ENCODE results near the gene HHLA2. TPM values are rescaled to one million over a fixed set of nuclear protein-coding genes. Genes with fewer than 3 reads are reported as not detected.

The HHLA2 gene
- total RNA-seq, 2 experiments from 2014 or later: 0.36 TPM

DNA sequence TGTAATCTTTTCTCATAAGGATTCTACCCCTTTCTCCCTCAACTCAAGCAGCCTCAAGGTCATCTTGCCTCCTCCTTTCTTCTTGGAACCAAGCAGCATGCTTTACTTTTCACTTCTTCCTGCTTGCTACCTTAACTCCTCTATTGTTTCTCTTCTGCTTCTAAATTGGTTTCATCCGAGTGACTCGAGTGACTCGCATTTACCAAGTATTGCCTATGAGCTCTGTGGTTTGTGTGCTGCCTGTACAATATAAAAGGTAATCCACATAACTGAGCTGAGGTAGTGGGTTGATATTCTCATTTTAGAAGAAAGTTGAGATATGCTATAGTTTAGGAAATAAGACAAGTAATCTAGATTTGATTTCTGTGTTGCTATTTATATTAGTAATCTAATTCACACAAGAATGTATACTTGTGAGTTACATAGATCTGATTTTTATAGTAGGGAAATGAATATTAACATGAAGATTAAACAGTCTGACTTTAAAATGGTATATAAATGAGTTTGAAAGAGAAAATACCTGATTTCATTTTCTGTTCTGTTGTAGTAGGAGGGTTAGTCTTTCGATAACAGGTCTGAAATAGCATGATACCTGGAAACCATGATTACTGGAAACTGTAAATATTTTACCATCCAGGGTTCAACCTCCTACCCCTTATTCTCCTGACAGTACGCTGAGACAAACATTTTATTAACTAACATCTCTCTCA lies 5.5 kb downstream of the HHLA2 start:
- Mint-ChIP-seq H3K36me3 (ENCODE audit: low read depth) (no peaks in the 10 kb centered on the region), H3K9me3 (no peaks in the 10 kb centered on the region), H3K4me3 (peak overlapping the region; percentile 5), H3K4me1 (ENCODE audit: low read depth) (peaks cover 27% of the 10 kb centered on the region), H3K27ac (no peak overlapping the region), H3K27me3 (no peaks in the 10 kb centered on the region)
- no peaks in the 10 kb centered on the region for H3K27me3 ChIP-seq (ENCODE audit: control insufficient read depth in 1 of 2, insufficient read depth in 2 of 2, low read length in 2 of 2)
- H3K9me3 ChIP-seq (ENCODE audit: control insufficient read depth in 1 of 2, insufficient read depth in 1 of 2, low read length in 2 of 2): no peaks in the 10 kb centered on the region
- H3K4me1 ChIP-seq (ENCODE audit: insufficient read depth, low read length): peaks cover 6% of the 10 kb centered on the region
- DNase-seq (peak in 1 of 14 experiments; percentile 26), ATAC-seq (ENCODE audit: poor library complexity) (no peak)
- intact Hi-C loops (cut with DNase I, micrococcal nuclease): no loop called here
- no peaks in the 10 kb centered on the region for H3K36me3 ChIP-seq (ENCODE audit: insufficient read depth, low read length)
- ChIA-PET POLR2A (no interaction called here), CTCF (no interaction called here)
- H3K27ac ChIP-seq (ENCODE audit: low read depth in 1 of 2, low read length in 2 of 2): no peak overlapping the region
- H3K4me3 ChIP-seq (ENCODE audit: low read length): peak overlapping the region; percentile 4
- TF ChIP-seq, protein P1, sequence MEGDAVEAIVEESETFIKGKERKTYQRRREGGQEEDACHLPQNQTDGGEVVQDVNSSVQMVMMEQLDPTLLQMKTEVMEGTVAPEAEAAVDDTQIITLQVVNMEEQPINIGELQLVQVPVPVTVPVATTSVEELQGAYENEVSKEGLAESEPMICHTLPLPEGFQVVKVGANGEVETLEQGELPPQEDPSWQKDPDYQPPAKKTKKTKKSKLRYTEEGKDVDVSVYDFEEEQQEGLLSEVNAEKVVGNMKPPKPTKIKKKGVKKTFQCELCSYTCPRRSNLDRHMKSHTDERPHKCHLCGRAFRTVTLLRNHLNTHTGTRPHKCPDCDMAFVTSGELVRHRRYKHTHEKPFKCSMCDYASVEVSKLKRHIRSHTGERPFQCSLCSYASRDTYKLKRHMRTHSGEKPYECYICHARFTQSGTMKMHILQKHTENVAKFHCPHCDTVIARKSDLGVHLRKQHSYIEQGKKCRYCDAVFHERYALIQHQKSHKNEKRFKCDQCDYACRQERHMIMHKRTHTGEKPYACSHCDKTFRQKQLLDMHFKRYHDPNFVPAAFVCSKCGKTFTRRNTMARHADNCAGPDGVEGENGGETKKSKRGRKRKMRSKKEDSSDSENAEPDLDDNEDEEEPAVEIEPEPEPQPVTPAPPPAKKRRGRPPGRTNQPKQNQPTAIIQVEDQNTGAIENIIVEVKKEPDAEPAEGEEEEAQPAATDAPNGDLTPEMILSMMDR (IDR thresholded peaks at IDR 0.05): no peak

GRCh38 chr3:108302570-108302969 lies 6.2 kb downstream of the HHLA2 start:
- no peaks in the 10 kb centered on the region for H3K36me3 Mint-ChIP-seq (ENCODE audit: low read depth)
- H3K27me3 Mint-ChIP-seq: no peaks in the 10 kb centered on the region
- Histone ChIP-seq H3K4me3 (ENCODE audit: low read length) (no peak overlapping the region), H3K36me3 (ENCODE audit: insufficient read depth, low read length) (no peaks in the 10 kb centered on the region), H3K27me3 (ENCODE audit: control insufficient read depth in 1 of 2, insufficient read depth in 2 of 2, low read length in 2 of 2) (no peaks in the 10 kb centered on the region), H3K4me1 (ENCODE audit: insufficient read depth, low read length) (peaks cover 6% of the 10 kb centered on the region), H3K9me3 (ENCODE audit: control insufficient read depth in 1 of 2, insufficient read depth in 1 of 2, low read length in 2 of 2) (no peaks in the 10 kb centered on the region), H3K27ac (ENCODE audit: low read depth in 1 of 2, low read length in 2 of 2) (no peak overlapping the region)
- H3K4me3 Mint-ChIP-seq: peak overlapping the region; percentile 5
- ChIA-PET CTCF (no interaction called here), POLR2A (no interaction called here)
- DNase-seq (no peak), ATAC-seq (ENCODE audit: poor library complexity) (no peak)
- TF ChIP-seq, protein P1 (IDR thresholded peaks at IDR 0.05): no peak
- H3K27ac Mint-ChIP-seq: no peak overlapping the region
- no peaks in the 10 kb centered on the region for H3K9me3 Mint-ChIP-seq
- intact Hi-C loops (cut with DNase I, micrococcal nuclease): no loop called here
- peaks cover 27% of the 10 kb centered on the region for H3K4me1 Mint-ChIP-seq (ENCODE audit: low read depth)

DNA sequence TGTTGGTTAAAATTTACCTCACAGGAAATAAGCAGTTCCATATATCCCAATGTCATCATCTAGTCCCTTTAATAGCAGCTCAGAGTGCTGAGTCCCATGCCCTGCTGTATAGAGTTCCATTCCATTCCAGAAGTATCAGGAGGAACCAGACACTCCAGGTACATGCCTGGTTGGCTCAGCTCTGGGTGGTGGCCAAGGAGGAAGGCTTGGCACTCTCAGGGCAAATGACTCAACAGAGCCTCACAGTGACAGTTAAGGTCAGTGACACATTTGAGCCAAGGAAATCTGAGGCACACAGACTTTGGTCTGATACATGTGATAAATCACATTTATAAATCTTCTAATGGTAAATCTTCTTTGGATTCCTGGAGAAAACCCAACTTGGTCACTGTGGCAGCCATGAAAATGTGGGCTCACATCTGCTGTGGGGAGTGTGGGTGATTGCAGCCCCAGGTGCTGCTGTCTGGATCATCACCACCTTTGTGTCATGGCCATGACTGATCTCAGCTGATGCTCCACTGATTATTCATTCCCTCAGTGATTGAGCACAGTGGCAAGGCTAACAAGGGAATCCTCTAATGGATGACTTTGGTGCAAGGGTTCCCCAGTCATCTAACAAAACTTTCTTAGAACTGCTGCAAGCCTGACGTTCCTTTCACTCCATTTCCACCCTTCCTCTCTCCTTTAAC lies 9.3 kb downstream of the HHLA2 start:
- Mint-ChIP-seq H3K9me3 (peaks cover 6% of the 10 kb centered on the region), H3K27me3 (no peaks in the 10 kb centered on the region), H3K36me3 (ENCODE audit: low read depth) (no peaks in the 10 kb centered on the region), H3K27ac (no peak overlapping the region), H3K4me3 (no peak overlapping the region), H3K4me1 (ENCODE audit: low read depth) (peaks cover 22% of the 10 kb centered on the region)
- DNase-seq (no peak), ATAC-seq (ENCODE audit: poor library complexity) (no peak)
- Histone ChIP-seq H3K4me3 (ENCODE audit: low read length) (no peak overlapping the region), H3K4me1 (ENCODE audit: insufficient read depth, low read length) (peaks cover 6% of the 10 kb centered on the region), H3K9me3 (ENCODE audit: control insufficient read depth in 1 of 2, insufficient read depth in 1 of 2, low read length in 2 of 2) (no peaks in the 10 kb centered on the region), H3K27me3 (ENCODE audit: control insufficient read depth in 1 of 2, insufficient read depth in 2 of 2, low read length in 2 of 2) (no peaks in the 10 kb centered on the region), H3K36me3 (ENCODE audit: insufficient read depth, low read length) (no peaks in the 10 kb centered on the region), H3K27ac (ENCODE audit: low read depth in 1 of 2, low read length in 2 of 2) (no peak overlapping the region)
- ChIA-PET POLR2A (interaction anchor here (0.9 kb wide), 1 partner anchor 83 kb away, joined by 3 read pairs; no protein-coding TSS in a partner anchor), CTCF (no interaction called here)
- TF ChIP-seq, protein P1 (IDR thresholded peaks at IDR 0.05): no peak
- intact Hi-C loops (cut with DNase I, micrococcal nuclease): no loop called here

Data from CD4-positive, alpha-beta T cell (primary cell).